Measurements from ENCODE around the gene ZBTB38. TPM values are rescaled to one million over a fixed set of nuclear protein-coding genes. Genes with fewer than 3 reads are reported as not detected.

Gene ZBTB38
- total and polyA plus RNA-seq, 9 donors: 23.2 to 125 (median 78.7) TPM

DNA sequence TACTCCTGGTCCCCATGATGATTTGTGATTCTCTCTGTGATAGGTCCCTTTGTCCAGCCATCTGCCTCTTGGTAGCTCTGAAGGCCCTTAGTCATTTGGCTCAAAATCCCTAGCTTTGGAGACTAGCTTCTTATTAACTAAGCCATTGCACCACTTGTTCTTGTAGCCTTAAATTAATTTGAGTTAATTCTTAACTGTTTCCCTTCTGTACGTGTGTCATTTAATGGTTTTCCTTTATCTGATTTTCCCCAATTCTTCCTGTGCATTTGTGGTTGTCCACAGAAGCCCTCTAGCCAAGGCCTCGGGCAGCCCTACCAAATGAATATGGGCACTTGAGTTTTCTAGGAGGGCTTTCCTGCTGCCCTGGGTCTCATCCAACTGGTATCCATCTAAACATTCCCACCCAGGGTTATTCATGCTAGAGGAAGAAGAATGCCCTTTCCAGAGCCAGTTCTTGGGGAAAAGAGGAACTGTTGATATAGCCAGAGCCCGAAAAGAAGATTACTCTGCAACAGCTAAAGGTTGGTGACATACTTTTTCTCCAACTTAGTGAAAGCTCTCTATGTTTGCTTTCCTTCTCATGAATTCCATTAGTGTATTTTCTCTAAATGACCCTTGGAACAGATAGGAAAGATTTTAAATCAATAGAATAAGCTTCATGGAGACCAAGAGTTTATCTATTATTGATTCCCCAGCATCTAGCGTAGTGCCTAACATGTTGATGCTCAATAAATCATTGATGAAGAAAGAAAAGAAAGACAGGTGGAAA, 44.2 kb upstream of the ZBTB38 start:
- Histone ChIP-seq H3K4me3 (no peak overlapping the region), H3K27me3 (no peaks in the 10 kb centered on the region), H3K9me3 (no peaks in the 10 kb centered on the region), H3K36me3 (no peaks in the 10 kb centered on the region), H3K27ac (no peak overlapping the region), H3K4me1 (ENCODE audit: insufficient read depth) (no peaks in the 10 kb centered on the region)
- no peak for DNase-seq
- 90 to 91% (median 91%) methylated on average over 4 of the region's 4 CpGs for WGBS, 3 donors
- intact Hi-C loops (cut with DNase I): no loop called here
- TF ChIP-seq EP300 (IDR thresholded peaks at IDR 0.05) (no peak), POLR2A (IDR thresholded peaks at IDR 0.05) (no peak)
- TF ChIP-seq, protein P1, sequence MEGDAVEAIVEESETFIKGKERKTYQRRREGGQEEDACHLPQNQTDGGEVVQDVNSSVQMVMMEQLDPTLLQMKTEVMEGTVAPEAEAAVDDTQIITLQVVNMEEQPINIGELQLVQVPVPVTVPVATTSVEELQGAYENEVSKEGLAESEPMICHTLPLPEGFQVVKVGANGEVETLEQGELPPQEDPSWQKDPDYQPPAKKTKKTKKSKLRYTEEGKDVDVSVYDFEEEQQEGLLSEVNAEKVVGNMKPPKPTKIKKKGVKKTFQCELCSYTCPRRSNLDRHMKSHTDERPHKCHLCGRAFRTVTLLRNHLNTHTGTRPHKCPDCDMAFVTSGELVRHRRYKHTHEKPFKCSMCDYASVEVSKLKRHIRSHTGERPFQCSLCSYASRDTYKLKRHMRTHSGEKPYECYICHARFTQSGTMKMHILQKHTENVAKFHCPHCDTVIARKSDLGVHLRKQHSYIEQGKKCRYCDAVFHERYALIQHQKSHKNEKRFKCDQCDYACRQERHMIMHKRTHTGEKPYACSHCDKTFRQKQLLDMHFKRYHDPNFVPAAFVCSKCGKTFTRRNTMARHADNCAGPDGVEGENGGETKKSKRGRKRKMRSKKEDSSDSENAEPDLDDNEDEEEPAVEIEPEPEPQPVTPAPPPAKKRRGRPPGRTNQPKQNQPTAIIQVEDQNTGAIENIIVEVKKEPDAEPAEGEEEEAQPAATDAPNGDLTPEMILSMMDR (IDR thresholded peaks at IDR 0.05): no peak

DNA sequence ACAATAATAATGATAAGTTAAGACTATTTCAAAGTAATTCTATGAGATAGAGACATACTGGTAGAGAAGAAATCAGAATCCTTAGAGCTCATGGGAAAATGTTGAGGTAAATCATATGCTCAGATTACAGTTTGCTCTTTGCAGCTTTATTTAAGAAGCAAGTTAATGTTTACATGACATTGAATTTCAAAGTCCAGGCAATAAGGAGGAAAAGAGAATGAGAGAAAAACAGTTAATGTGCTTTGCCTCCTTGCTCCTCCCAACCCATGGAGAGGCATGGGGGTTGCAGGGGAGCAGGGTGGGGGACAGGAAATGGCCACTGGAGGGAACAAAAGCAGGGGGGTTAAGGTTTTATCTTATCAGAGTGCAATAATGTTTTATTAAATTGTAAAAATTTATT, 42.2 kb upstream of the ZBTB38 start:
- H3K4me3 ChIP-seq: no peak overlapping the region
- no peaks in the 10 kb centered on the region for H3K36me3 ChIP-seq
- no peak overlapping the region for H3K27ac ChIP-seq
- H3K27me3 ChIP-seq: no peaks in the 10 kb centered on the region
- TF ChIP-seq POLR2A (IDR thresholded peaks at IDR 0.05) (no peak), EP300 (IDR thresholded peaks at IDR 0.05) (no peak)
- TF ChIP-seq, protein P1 (IDR thresholded peaks at IDR 0.05): no peak
- no peaks in the 10 kb centered on the region for H3K4me1 ChIP-seq (ENCODE audit: insufficient read depth)
- intact Hi-C loops (cut with DNase I): no loop called here
- no peaks in the 10 kb centered on the region for H3K9me3 ChIP-seq
- DNase-seq: no peak

DNA sequence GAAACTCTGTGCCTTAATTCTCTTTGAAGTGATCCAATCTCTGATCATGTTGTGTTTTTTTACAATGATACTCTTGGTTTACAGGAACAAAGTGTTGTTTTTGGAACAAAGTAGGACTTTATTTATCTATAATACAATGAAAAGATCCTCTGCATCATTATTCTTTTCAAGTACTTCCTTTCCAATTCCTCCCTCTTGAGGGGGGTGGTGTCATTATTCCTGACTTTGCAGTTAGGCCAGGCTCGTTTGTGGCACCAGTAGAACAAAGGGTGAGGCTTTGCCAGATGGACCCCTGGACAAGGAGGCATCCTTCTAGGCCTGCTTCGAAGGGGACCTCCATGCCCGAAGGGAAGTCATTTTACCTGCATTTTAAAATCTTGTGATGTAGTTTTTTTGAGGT, 41.7 kb upstream of the ZBTB38 start:
- 71 to 72% (median 72%) methylated on average over 3 of the region's 3 CpGs for WGBS, 3 donors

DNA sequence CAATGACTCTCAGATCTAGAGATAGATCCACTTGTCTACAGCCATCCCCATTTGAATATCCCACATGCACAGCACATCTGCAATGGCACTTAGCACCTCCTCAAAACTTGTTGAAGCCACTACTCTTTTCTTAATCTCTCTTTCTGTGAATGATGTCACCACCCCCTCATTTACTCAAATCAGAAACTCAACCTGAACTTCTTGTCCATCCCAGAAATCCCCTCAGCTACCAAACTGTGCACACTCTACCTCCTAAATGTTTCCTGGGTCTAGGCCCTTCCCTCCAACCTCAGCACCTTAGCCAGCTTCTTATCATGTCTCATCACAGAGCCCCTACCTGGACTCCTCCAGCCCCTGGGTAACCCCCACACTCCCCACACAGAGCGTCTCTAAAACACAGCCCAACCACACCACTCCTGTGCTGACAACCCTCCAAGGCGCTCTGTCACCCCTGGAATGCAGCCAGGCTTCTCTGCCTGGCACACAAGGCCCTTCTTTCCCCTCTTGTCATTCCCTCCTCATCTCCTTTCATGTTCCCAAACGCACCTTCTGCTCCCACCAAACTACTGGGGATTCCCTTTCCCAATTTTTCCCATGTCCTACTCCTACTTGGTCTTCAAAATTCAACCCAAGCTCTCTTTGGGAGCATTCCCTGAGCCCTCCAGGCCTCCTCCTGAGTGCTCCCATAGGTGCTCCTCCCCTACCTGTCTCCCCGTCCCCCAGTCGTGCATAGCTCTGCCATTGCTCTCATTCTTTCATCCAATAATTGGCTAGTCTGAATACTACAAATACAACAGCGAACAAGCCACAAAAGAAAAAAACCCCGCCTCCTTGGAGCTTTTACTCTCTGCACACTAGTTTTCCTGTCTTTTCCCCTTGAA, 39.8 kb upstream of the ZBTB38 start:
- no peak overlapping the region for H3K27ac ChIP-seq
- 79 to 81% (median 80%) methylated on average over 7 of the region's 7 CpGs for WGBS, 3 donors
- intact Hi-C loops (cut with DNase I): no loop called here
- TF ChIP-seq, protein P1 (IDR thresholded peaks at IDR 0.05): no peak
- no peak for TF ChIP-seq EP300 (IDR thresholded peaks at IDR 0.05)
- no peak for TF ChIP-seq POLR2A (IDR thresholded peaks at IDR 0.05)
- no peaks in the 10 kb centered on the region for H3K36me3 ChIP-seq
- H3K4me3 ChIP-seq: no peak overlapping the region
- DNase-seq: no peak
- H3K27me3 ChIP-seq: no peaks in the 10 kb centered on the region
- H3K4me1 ChIP-seq (ENCODE audit: insufficient read depth): no peaks in the 10 kb centered on the region
- H3K9me3 ChIP-seq: no peaks in the 10 kb centered on the region

More for the DNA sequence above, 41.7 kb upstream of the ZBTB38 start:
- no peaks in the 10 kb centered on the region for H3K9me3 ChIP-seq
- H3K27ac ChIP-seq: no peak overlapping the region
- TF ChIP-seq POLR2A (IDR thresholded peaks at IDR 0.05): no peak
- no peak overlapping the region for H3K4me3 ChIP-seq
- no peaks in the 10 kb centered on the region for H3K36me3 ChIP-seq
- H3K27me3 ChIP-seq: no peaks in the 10 kb centered on the region
- intact Hi-C loops (cut with DNase I): no loop called here
- no peaks in the 10 kb centered on the region for H3K4me1 ChIP-seq (ENCODE audit: insufficient read depth)
- no peak for DNase-seq

Data from ovary (tissue), 9 donors.